Measurements from ENCODE around the gene DCLRE1C. TPM values are rescaled to one million over a fixed set of nuclear protein-coding genes. Genes with fewer than 3 reads are reported as not detected.
A peak's percentile ranks its signal among the peaks of the same experiment; 100 is the strongest.
"Not testable (repeated sequence)": the region's sequence is repeated elsewhere in the genome, so short reads cannot be mapped to it uniquely, and the experiment has no call there.

DCLRE1C gene
- total RNA-seq, 5 donors from 2014 or later (not counting 1 experiment from before 2014, with no cell fraction given), result 13.6 to 26.5 (median 23.1) TPM

GRCh38 chr10:14876764-14877163, 77.1 kb downstream of the DCLRE1C start:
- WGBS (ENCODE audit: insufficient coverage), result 96% methylated on average over 7 of the region's 9 CpGs
- no peak overlapping the region for H3K4me3 ChIP-seq (ENCODE audit: control insufficient read depth in 1 of 2, extremely low read depth in 1 of 2, low read length in 1 of 2)
- no peaks in the 10 kb centered on the region for H3K27me3 Mint-ChIP-seq
- H3K4me1 ChIP-seq (ENCODE audit: control insufficient read depth in 1 of 2, extremely low read depth in 1 of 2, insufficient read depth in 2 of 2, low read length in 2 of 2), result peaks cover 5 to 14% of the 10 kb centered on the region in 2 experiments
- H3K36me3 ChIP-seq (ENCODE audit: control insufficient read depth in 2 of 2, extremely low read depth in 1 of 2, insufficient read depth in 1 of 2, low read length in 1 of 2), result peaks cover 0 to 4% of the 10 kb centered on the region in 2 donors
- H3K27ac Mint-ChIP-seq, result no peak overlapping the region
- H3K36me3 Mint-ChIP-seq, result peaks cover 2% of the 10 kb centered on the region
- DNase-seq, result no peak
- no peak overlapping the region for H3K27ac ChIP-seq (ENCODE audit: low read length)
- ChIA-PET POLR2A (interaction anchor here (0.7 to 0.8 kb wide), 2 partner anchors 10 to 496 kb away, joined by 3 to 5 read pairs; no protein-coding TSS in a partner anchor), CTCF (interaction anchor here in 1 of 2 donors (1.8 to 2.2 kb wide), 2 partner anchors 10 to 39 kb away, joined by 4 to 13 read pairs; partner anchors contain the start of genes CDNF, HSPA14 and MSANTD7)
- no peaks in the 10 kb centered on the region for H3K9me3 Mint-ChIP-seq
- peak overlapping the region; percentile 92 to 93 (median 92) for H3K4me3 Mint-ChIP-seq
- no peak for ATAC-seq (replicated peaks in 1 of 4)
- peaks cover 31 to 38% (median 35%) of the 10 kb centered on the region in 3 donors for H3K4me1 Mint-ChIP-seq
- H3K27me3 ChIP-seq (replicated peaks in 1 of 2; ENCODE audit: control insufficient read depth in 2 of 2, extremely low read depth in 1 of 2, insufficient read depth in 2 of 2, low read length in 1 of 2), result no peaks in the 10 kb centered on the region
- no peaks in the 10 kb centered on the region for H3K9me3 ChIP-seq

- Histone ChIP-seq H3K4me3 (ENCODE audit: control insufficient read depth in 1 of 2, extremely low read depth in 1 of 2, low read length in 1 of 2) (no peak overlapping the region), H3K4me1 (ENCODE audit: control insufficient read depth in 1 of 2, extremely low read depth in 1 of 2, insufficient read depth in 2 of 2, low read length in 2 of 2) (peaks cover 5 to 14% of the 10 kb centered on the region in 2 experiments), H3K36me3 (ENCODE audit: control insufficient read depth in 2 of 2, extremely low read depth in 1 of 2, insufficient read depth in 1 of 2, low read length in 1 of 2) (peaks cover 0 to 4% of the 10 kb centered on the region in 2 donors), H3K27me3 (replicated peaks in 1 of 2; ENCODE audit: control insufficient read depth in 2 of 2, extremely low read depth in 1 of 2, insufficient read depth in 2 of 2, low read length in 1 of 2) (no peaks in the 10 kb centered on the region), H3K9me3 (no peaks in the 10 kb centered on the region), H3K27ac (ENCODE audit: low read length) (no peak overlapping the region)
- ATAC-seq (replicated peaks in 1 of 4), result no peak
- H3K9me3 Mint-ChIP-seq, result no peaks in the 10 kb centered on the region
- ChIA-PET CTCF (no interaction called here), POLR2A (no interaction called here)
- peaks cover 31 to 37% (median 32%) of the 10 kb centered on the region in 3 donors for H3K4me1 Mint-ChIP-seq
- DNase-seq, result no peak
- H3K4me3 Mint-ChIP-seq, result no peak overlapping the region
- H3K36me3 Mint-ChIP-seq, result peaks cover 6% of the 10 kb centered on the region
- no peaks in the 10 kb centered on the region for H3K27me3 Mint-ChIP-seq
- H3K27ac Mint-ChIP-seq, result no peak overlapping the region
- 100% methylated on average over 7 of the region's 12 CpGs for WGBS (ENCODE audit: insufficient coverage)
These were observed 78.0 kb downstream of the DCLRE1C start for GRCh38 chr10:14875941-14876340.

- Histone ChIP-seq H3K4me3 (ENCODE audit: control insufficient read depth in 1 of 2, extremely low read depth in 1 of 2, low read length in 1 of 2) (no peak overlapping the region), H3K4me1 (ENCODE audit: control insufficient read depth in 1 of 2, extremely low read depth in 1 of 2, insufficient read depth in 2 of 2, low read length in 2 of 2) (peaks cover 3 to 5% of the 10 kb centered on the region in 2 experiments), H3K27ac (ENCODE audit: low read length) (no peak overlapping the region), H3K27me3 (replicated peaks in 1 of 2; ENCODE audit: control insufficient read depth in 2 of 2, extremely low read depth in 1 of 2, insufficient read depth in 2 of 2, low read length in 1 of 2) (no peaks in the 10 kb centered on the region), H3K9me3 (no peaks in the 10 kb centered on the region), H3K36me3 (ENCODE audit: control insufficient read depth in 2 of 2, extremely low read depth in 1 of 2, insufficient read depth in 1 of 2, low read length in 1 of 2) (peaks cover 0 to 20% of the 10 kb centered on the region in 2 donors)
- no peak for ATAC-seq (replicated peaks in 1 of 4)
- Mint-ChIP-seq H3K9me3 (no peaks in the 10 kb centered on the region), H3K27ac (no peak overlapping the region), H3K4me1 (peaks cover 16 to 21% (median 18%) of the 10 kb centered on the region in 3 donors), H3K36me3 (peaks cover 16% of the 10 kb centered on the region), H3K27me3 (no peaks in the 10 kb centered on the region), H3K4me3 (no peak overlapping the region)
- CTCF ChIA-PET, result no interaction called here
- POLR2A ChIA-PET, result interaction anchor here in 1 of 2 donors (1.0 kb wide), 1 partner anchor 17 kb away, joined by 3 read pairs; no protein-coding TSS in a partner anchor
- DNase-seq, result no peak
- WGBS (ENCODE audit: insufficient coverage), result no CpG with 5 or more reads among the region's 2 CpGs
These were observed 80.7 kb downstream of the DCLRE1C start for GRCh38 chr10:14873090-14873760.

GRCh38 chr10:14864871-14865270, 89.0 kb downstream of the DCLRE1C start:
- H3K36me3 Mint-ChIP-seq, result peaks cover 43% of the 10 kb centered on the region
- CTCF ChIA-PET, result not testable (repeated sequence)

GRCh38 chr10:14864466-14864865, 89.4 kb downstream of the DCLRE1C start:
- H3K4me1 Mint-ChIP-seq; H3K27me3 Mint-ChIP-seq; H3K4me1 ChIP-seq (ENCODE audit: control insufficient read depth in 1 of 2, extremely low read depth in 1 of 2, insufficient read depth in 2 of 2, low read length in 2 of 2); DNase-seq; ATAC-seq (replicated peaks in 1 of 4); H3K4me3 Mint-ChIP-seq; H3K4me3 ChIP-seq (ENCODE audit: control insufficient read depth in 1 of 2, extremely low read depth in 1 of 2, low read length in 1 of 2); POLR2A ChIA-PET; H3K27me3 ChIP-seq (replicated peaks in 1 of 2; ENCODE audit: control insufficient read depth in 2 of 2, extremely low read depth in 1 of 2, insufficient read depth in 2 of 2, low read length in 1 of 2); H3K9me3 Mint-ChIP-seq; H3K27ac Mint-ChIP-seq; H3K9me3 ChIP-seq; H3K27ac ChIP-seq (ENCODE audit: low read length): not testable (repeated sequence)
- peaks cover 39% of the 10 kb centered on the region for H3K36me3 Mint-ChIP-seq
- CTCF ChIA-PET, result interaction anchor here in 1 of 2 donors (0.6 kb wide), 1 partner anchor 541 kb away, joined by 3 read pairs; no protein-coding TSS in a partner anchor
- WGBS (ENCODE audit: insufficient coverage), result no CpG with 5 or more reads among the region's 6 CpGs
- H3K36me3 ChIP-seq (ENCODE audit: control insufficient read depth in 2 of 2, extremely low read depth in 1 of 2, insufficient read depth in 1 of 2, low read length in 1 of 2), result peaks cover 0 to 43% of the 10 kb centered on the region in 2 donors

More at GRCh38 chr10:14864871-14865270, 89.0 kb downstream of the DCLRE1C start:
- H3K27ac ChIP-seq (ENCODE audit: low read length); H3K9me3 Mint-ChIP-seq; H3K27me3 Mint-ChIP-seq; H3K27me3 ChIP-seq (replicated peaks in 1 of 2; ENCODE audit: control insufficient read depth in 2 of 2, extremely low read depth in 1 of 2, insufficient read depth in 2 of 2, low read length in 1 of 2); H3K9me3 ChIP-seq; POLR2A ChIA-PET; H3K4me1 Mint-ChIP-seq; H3K4me3 ChIP-seq (ENCODE audit: control insufficient read depth in 1 of 2, extremely low read depth in 1 of 2, low read length in 1 of 2); DNase-seq; H3K27ac Mint-ChIP-seq; H3K4me3 Mint-ChIP-seq; ATAC-seq (replicated peaks in 1 of 4); H3K4me1 ChIP-seq (ENCODE audit: control insufficient read depth in 1 of 2, extremely low read depth in 1 of 2, insufficient read depth in 2 of 2, low read length in 2 of 2): not testable (repeated sequence)
- no CpG with 5 or more reads among the region's 3 CpGs for WGBS (ENCODE audit: insufficient coverage)
- H3K36me3 ChIP-seq (ENCODE audit: control insufficient read depth in 2 of 2, extremely low read depth in 1 of 2, insufficient read depth in 1 of 2, low read length in 1 of 2), result peaks cover 0 to 47% of the 10 kb centered on the region in 2 donors

- H3K27me3 Mint-ChIP-seq, result no peaks in the 10 kb centered on the region
- WGBS (ENCODE audit: insufficient coverage), result 100% methylated on average over 1 of the region's 1 CpG
- H3K4me3 ChIP-seq (ENCODE audit: control insufficient read depth in 1 of 2, extremely low read depth in 1 of 2, low read length in 1 of 2), result no peak overlapping the region
- ATAC-seq (replicated peaks in 1 of 4) (no peak), DNase-seq (no peak)
- no peak overlapping the region for H3K27ac Mint-ChIP-seq
- POLR2A ChIA-PET, result no interaction called here
- H3K9me3 Mint-ChIP-seq, result no peaks in the 10 kb centered on the region
- peaks cover 0 to 36% of the 10 kb centered on the region in 2 donors for H3K36me3 ChIP-seq (ENCODE audit: control insufficient read depth in 2 of 2, extremely low read depth in 1 of 2, insufficient read depth in 1 of 2, low read length in 1 of 2)
- H3K4me1 Mint-ChIP-seq, result peaks cover 0 to 3% (median 2%) of the 10 kb centered on the region in 3 donors
- no peaks in the 10 kb centered on the region for H3K9me3 ChIP-seq
- no peak overlapping the region for H3K4me3 Mint-ChIP-seq
- H3K36me3 Mint-ChIP-seq, result peaks cover 49% of the 10 kb centered on the region
- no peaks in the 10 kb centered on the region for H3K4me1 ChIP-seq (ENCODE audit: control insufficient read depth in 1 of 2, extremely low read depth in 1 of 2, insufficient read depth in 2 of 2, low read length in 2 of 2)
- H3K27ac ChIP-seq (ENCODE audit: low read length), result no peak overlapping the region
- CTCF ChIA-PET, result no interaction called here
- H3K27me3 ChIP-seq (replicated peaks in 1 of 2; ENCODE audit: control insufficient read depth in 2 of 2, extremely low read depth in 1 of 2, insufficient read depth in 2 of 2, low read length in 1 of 2), result no peaks in the 10 kb centered on the region
These were observed 93.1 kb downstream of the DCLRE1C start for GRCh38 chr10:14860791-14861190.
